Smooth muscle cell of bladder (primary cell): ENCODE data around the gene VTI1B. TPM values are rescaled to one million over a fixed set of nuclear protein-coding genes. Genes with fewer than 3 reads are reported as not detected.

Experiments
- total RNA-seq: library from RNA; depleted of rRNA; stranded (reverse); fragments of >200 nt; gene quantifications from 2 replicates; pipeline ENCODE4 v1.2.3, GENCODE V29; 2014

The VTI1B gene
- 68.1 and 87.6 TPM in 2 replicates for total RNA-seq

GRCh38 chr14:67674480-67675218, at the start of gene VTI1B:
Gene VTI1B, minus strand, starts transcription at chr14:67674632. Its CDS starts 143 bp downstream, at chr14:67674489.

DNA sequence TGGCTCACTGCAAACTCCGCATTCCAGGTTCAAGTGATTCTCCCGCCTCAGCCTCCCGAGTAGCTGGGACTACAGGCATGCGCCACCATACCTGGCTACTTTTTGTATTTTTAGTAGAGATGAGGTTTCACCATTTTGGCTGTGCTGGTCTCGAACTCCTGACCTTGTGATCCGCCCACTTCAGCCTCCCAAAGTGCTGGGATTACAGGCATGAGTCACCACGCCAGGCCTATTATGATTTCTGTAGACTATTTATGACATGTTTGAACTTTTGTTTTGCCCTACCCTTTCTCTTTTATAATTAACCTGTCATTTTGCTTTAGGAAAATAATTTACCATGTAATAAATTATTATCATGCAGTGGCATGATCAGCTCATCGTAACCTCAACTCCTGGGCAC, 27.1 kb upstream of the VTI1B start, which contains the start of gene RDH12:
Gene RDH12 (plus strand): TSS at position 395 of the 400 bp plus-strand sequence. CDS start 20,757 bp downstream, outside the sequence.

DNA sequence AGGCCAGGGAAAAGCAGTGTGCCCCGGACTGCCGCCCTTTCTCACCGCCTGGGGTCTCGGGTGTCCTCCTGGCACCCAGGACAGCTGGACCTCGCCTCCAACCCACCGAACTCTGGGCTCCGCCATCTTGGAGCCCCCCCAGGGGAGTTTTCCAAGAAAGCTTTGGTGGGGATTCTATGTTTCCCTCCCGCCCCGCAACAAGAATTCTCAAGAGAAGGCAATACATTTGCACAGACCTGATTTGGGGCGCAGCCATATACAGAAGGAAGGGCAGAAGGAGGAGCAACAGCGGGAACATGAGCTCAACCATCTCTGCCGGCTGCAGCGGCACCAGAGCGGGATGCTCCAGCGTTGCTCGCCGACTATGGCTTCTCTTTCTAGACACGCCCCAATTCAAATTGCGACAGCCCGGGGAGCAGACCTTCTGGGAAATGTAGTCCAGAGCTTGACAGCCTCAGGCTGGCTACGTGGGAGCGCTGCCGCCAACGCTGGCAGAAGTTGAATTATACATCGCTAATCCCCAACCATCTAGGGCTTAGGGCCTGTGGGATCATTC, 21.0 kb upstream of the VTI1B start, which contains the start of gene RDH11:
Gene RDH11 (minus strand): TSS at position 371 of the 556 bp plus-strand sequence. CDS start 61 bp downstream, at position 310.

GRCh38 chr14:67619446-67620216, 54.8 kb downstream of the VTI1B start, which contains the start of gene ARG2:
Gene ARG2, plus strand, starts transcription at chr14:67619920. Its CDS starts 58 bp downstream, at chr14:67619978.

DNA sequence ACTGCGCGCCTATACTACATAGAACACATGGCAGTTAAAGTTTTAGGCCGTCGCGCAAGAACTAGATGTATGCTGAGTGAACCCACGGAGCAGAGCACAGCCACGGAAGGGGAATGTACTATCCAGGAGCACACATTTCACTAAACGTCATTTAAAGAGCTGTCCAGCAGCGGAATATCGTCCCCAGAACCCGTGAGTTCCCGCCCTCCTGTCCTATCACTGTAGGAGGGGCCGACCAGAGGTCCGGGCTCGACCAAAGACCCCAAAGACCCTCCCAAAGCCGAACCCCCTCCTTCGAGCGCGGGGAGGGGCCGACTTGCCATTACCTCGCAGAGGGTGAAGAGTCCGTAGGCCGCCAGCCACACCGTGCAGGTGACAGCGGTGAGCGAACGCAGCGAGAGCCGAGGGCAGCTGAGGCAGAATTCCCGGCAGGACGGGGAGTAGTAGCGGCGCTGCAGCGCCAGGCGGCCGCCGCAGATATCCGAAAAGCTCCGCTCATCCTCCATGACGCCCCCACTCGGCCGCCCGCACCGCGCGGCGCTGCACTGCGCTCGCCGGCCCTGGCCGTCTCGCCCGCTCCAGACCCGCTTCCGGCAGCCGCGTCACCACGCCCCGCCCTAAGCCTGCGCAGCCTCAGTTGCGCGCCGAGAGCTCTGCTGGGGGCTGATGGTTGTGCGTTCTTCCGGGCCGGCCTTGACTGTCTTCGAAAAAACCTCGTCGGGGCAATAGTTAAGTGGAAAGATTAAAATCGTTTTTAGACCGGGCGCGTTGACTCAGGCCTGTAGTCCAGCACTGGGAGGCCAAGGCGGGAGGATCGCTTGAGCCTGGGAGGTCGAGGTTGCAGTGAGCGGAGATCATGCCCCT, 74.5 kb downstream of the VTI1B start, which contains the start of gene PIGH:
Gene PIGH (minus strand): TSS at position 571 of the 864 bp plus-strand sequence. CDS start 65 bp downstream, at position 506.

Other genes with a start within 250 kb of the VTI1B start
- gene TMEM229B, start 185.9 kb downstream of the VTI1B start, total RNA-seq: 0.57 and 1.0 TPM in 2 replicates
- gene PLEKHH1, start 141.3 kb downstream of the VTI1B start, total RNA-seq: 0.14 and 0.18 TPM in 2 replicates
- 11.1 and 11.9 TPM in 2 replicates for gene PIGH, start 74.4 kb downstream of the VTI1B start, total RNA-seq
- gene ARG2, start 54.7 kb downstream of the VTI1B start, total RNA-seq: 2.6 and 3.1 TPM in 2 replicates
- 116 and 125 TPM in 2 replicates for gene RDH11, start 21.1 kb upstream of the VTI1B start, total RNA-seq
- not detected in 2 replicates for gene RDH12, start 27.3 kb upstream of the VTI1B start, total RNA-seq
- gene ZFYVE26, start 142.0 kb upstream of the VTI1B start, total RNA-seq: 10.4 and 15.4 TPM in 2 replicates
- gene RAD51B, start 145.1 kb upstream of the VTI1B start, total RNA-seq: 6.3 and 8.2 TPM in 2 replicates